NCI-H510A treated with DMSO at 0.1 percent for 48 hours (cell line): ENCODE results near the gene CSF1R.

ENCODE experiments used
- DNase-seq: peaks from one replicate; lab custom pipeline; 2025; lab: John Stamatoyannopoulos, UW

Gene CSF1R

DNA sequence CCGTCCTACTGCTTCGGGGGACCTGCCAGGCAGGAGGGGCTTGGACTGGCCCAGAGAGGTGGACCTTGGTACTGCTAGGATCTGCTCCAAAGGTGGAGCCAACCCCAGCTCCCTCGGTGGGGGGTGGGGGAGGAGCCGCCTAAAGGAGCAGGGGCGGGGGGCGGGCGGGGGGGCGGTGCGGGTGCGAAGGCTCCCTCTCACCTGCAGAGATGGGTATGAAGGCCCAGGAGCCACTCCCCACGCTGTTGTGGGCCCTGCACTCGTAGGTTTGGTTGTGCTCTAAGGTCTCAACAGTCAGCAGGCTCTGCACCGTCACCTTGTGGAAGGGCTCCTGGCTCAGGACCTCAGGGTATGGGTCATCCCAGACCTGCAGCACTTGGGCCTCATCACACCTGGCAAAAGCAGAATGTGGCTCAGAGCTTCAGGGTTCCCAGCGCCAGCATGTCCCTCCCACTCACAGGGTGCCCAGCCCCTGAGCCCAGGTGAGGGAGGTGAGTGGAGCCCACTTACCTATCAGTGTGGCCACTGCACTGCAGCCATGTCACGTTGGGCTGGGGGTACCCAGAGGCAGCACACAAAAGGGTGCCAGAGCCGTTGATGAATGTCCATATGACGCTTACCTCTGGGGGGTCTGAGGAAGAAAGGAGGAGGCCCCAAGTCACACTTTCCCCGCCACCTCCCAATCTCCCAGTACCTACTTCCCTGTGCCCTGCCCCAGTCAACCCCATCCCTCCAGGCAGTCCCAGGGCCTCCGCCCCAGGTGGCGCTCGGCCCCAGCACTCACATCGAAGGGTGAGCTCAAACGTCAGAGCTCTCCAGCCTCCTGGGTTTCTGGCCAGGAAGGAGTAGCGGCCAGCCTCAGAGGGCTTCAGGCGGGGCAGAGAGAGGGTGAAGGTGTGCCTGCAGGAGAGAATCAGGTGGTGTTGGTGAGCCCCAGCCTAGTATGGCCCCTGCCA lies 16.4 kb downstream of the CSF1R start:
- DNase-seq: no peak

DNA sequence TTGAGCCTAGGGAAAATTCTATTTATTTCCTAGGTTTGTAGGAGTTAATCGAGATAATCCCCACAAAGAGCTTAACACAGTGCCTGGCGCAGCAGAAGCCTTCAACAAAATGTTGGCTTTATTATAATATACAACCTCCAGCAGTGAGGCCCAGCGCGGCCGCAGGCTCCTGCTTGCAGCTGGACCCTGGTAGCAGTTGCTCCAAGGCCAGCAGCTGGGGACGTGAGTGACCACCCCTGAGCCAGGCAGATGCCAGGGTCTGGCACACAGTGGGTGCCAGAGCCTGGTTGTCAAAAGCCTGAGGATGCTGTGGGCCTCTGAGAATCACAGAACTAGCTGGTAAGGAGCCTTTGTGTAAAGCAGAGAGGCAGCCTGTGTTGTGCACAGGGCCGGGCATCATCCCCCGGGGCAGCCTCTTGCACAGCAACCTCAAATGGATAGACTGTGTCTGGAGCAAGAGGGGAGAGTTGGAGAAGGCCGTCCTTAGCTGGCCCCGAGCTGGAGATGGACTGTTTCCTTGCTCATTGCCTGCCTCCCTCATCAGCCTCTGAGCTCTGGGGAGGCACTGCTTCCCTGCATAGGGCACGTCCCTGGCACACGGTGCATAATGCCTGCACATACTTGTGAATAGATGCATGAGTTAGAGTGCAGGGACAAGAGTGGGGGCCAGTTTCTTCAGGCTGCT lies 17.3 kb downstream of the CSF1R start:
- DNase-seq: no peak

DNA sequence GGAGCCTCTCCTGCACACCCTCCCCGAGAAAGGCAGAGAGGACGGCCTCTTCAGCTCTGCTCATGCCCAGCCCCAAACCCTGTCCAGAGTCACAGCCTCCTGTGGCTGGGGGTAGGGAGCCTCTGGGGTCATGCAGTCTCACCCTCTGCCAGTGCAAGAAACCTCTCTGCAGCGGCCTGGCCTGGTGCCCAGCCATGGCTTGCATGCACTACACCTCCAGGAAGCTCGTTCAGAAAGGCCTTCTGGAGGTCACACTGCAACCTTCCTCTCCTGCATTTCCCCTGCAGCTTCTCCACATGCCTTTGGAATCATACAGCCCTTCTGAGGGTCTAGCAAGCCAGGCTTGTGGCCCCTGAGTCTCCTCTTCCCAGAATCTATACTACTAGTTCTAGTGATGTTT lies 17.9 kb downstream of the CSF1R start:
- no peak for DNase-seq

DNA sequence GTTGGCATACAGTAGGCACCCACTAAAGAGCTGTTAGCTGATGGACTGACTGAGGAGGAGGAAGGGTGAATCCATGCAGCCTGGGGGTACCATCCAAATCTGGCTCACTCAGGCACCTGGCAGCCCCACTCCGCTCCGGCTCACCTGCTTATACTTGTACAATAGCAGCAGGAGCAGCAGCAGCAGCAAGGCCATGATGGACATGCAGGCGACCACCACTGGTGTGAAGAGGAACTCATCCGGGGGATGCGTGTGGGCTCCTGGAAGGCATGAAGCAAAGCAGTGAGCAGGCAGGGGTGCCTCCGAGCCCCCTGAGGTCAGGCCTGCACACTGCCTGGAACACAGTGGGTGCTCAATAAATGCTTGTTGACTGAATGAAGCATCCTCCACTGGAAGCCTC lies 18.3 kb downstream of the CSF1R start:
- no peak for DNase-seq

DNA sequence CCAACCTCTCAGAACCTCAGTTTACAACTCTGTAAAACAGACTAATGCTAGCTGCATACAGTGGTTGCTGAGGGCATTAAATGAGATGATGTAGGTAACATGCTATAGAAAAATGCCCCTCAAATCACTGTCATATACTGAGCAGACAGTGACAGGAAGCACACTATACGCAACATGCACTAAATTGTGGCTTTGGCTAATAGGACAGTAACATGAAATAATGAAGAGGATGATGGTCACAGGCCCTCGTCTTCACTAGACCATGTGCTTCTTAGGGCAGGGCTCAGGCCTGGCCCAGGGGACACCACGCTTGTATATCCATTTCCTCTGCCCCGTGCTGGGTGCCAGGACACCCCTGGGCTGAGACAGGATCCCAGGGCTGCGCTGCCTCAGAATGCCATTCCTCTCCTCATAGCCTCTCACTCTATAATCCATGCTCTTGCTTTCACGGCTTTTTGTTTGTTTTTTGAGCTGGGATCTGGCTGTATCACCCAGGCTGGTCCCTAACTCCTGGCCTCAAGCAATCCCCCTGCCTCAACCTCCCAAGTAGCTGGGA lies 18.9 kb downstream of the CSF1R start:
- DNase-seq: no peak

DNA sequence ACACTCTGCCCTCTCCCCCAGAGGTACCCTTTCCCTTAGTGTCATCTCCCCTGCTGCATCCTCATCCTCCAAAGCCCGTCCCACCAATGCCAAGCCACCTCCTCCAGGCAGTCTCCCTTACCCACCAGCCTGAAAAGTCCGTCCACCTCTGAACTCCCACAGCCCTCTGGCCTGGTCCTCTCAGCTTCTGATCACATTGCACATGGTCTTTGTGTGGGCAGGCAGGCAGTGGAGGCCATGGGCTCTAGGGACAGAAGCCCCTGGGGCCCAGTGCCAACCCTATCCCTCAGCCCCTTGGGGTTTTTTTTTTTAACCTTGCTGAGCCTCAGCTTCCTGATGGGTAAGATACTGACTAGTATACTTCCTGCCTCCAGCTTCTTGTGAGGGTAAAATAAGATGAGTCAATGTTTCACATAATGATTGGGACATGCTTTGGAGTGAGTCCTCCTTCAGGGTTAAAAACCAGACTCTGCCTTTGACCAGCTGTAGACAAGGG lies 19.4 kb downstream of the CSF1R start:
- DNase-seq: no peak

DNA sequence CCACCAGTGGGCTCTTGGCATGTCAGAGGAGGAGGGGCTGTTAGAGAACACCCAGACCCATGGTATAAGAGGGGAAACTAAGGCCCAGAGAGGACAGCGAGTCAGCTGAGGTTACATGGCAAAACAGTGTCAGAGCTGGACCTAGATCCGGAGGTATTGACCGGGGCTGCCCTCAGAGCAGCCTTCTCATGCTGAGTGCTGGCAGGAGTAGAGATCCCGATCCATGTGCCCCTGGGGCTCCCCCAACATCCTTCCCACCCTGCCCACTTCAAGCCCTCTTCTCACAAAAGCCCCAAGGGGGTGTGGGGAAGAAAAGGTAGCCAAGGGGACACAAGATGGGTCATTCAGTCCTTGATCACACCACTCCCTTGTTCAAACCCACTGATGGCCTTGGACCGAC lies 19.9 kb downstream of the CSF1R start:
- no peak for DNase-seq

DNA sequence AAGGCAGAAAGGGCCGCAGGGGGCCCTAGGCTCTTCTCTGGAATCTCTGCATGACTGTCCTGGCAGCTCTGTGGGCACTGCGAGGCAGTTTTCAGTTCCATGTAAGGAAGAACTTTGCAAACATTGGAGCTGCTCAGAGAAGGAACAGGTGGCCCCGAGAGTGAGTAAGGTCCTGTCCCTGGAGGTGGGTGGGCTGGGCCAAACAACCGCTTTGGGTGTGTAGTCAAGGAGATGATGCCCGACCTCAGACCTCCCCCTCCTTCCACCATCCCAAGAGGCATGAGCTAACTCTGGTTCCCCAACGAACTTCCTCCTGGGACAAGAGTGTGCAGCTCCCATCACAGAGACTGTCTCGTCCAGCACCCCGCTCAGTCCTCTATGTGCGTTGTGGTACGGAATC lies 20.5 kb downstream of the CSF1R start:
- DNase-seq: no peak

DNA sequence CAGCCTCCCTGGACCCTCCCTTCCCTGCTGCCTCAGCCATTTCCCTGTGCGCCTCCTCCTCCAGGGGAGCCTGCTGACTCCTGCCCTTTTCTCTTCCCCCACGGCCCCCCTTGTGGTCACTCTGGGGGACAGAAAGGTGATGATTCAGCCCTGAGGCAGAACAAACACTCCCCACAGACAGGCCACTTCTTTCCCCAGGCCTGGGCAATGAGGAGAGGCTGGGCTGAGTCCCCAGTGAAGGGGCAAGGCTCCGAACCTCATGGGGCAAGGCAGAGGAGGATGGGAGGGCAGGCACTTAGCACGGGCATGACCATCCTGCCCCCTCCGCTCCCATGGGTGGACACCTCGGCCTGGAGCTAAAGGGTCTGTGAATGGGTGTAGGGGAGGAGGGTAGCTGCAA lies 21.0 kb downstream of the CSF1R start:
- DNase-seq: no peak

DNA sequence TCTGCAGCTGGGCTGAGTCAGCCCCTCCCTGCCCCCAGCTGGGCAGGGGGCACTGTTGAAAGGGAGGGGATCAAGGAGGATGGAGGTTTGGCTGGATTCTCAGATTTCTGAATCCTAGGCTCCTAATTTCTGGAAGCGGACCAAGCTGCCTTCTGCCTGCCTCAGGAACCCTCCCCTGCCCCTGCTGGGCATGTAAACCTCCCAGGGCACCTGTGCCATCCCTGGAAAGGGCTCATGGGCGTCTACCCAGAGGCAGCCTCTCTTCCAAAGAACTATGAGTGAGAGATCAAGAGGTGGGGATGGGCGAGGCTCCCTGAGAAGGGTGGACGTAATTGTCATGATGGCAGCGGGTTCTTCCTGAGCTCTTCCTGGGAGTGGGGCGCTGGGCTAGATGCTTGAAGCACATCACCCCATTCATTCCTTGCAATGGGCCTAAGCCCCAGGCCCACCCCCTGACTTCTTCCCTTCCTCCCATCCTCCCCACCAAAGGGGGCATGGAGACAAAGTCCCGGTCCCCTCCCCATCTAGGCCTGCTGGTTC lies 21.6 kb downstream of the CSF1R start:
- no peak for DNase-seq

DNA sequence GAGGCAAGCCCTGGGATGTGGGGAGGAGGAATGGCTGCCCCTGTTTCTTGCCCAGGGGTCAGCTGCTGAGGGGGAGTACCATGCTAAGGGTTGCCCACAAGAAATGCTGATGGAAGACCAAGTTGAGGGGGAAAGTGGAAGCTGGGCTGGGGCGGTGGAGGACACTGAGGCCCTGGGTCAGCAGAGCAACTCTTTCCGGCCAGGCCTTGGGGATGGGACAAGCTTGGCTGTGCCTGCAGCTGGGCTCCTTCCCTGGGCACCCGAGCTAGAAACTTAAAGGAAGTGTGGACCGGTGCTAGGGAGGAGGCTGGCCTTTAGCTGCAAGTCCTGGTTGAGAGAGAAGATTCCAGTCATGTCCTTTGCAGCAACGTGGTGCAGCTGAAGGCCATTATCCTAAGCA lies 22.7 kb downstream of the CSF1R start:
- no peak for DNase-seq

DNA sequence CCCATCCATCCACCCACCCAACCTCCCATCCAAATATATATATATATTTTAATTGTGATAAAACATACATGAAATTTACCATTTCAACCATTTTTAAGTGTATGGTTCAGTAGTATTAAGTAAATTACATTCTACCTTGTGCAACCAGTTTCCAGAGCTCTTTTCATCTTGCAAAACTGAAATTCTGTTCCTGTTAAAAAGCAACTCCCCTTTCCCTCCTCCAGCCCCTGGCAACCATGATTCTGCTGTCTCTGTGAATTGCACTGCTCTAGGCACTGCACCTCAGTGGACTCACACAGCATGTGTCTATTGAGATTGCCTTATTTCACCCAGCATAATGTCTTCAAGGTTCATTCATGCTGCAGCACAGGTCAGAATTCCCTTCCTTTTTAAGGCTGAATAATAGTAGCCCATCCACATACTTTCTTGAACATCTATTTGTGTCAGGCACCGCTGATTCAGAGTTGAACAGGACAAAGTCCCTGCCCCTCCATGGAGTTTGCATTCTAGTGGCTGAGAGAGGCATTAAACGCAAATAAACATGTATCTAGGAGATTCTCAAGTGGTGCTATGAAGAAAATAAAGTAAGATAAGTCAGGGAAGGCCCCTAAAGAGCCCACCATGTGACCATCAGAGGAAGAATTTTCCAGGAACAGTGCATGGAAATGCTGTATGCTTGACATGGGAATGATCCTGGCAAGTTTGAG lies 24.0 kb downstream of the CSF1R start:
- no peak for DNase-seq

DNA sequence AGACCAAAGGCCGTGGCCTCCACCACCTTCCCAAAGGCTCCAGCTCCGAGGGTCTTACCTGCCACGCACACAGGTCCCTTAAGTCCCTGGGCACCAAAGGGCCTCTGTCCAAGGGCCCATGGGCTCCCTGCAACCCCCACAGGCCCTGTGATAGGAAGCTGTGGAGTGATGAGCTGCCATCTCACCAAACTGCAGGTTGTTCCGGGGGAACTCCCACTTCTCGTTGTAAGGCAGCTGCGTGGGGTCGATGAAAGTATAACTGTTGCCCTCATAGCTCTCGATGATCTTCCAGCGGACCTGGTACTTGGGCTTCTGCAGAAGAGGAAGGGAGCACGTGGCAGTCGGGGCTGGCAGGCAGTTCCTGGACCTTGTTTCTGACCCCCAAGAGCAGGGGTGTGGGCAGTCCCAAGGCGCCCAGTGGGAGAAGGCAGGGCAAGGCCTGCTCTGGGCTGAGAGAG lies 24.8 kb downstream of the CSF1R start:
- no peak for DNase-seq

DNA sequence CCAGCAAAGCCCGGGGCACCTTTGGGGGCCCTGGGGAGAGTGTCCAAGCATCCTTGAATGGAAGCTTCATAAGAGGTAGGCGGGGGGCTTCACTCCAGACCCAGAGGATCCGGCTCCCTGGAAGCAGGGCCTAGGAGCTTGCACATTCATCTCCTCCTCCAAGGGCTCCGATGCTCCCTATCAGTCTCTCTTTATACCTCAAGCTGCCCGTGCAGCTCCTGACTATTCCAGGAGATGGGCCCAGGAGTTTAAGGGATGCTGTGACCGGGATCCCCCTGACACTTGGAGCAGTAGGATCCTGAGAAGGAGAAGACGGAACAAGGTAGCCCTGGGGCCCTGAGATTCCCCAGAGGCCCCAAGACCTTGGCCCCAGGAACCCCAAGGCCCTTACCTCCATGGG lies 25.9 kb downstream of the CSF1R start:
- DNase-seq: no peak

DNA sequence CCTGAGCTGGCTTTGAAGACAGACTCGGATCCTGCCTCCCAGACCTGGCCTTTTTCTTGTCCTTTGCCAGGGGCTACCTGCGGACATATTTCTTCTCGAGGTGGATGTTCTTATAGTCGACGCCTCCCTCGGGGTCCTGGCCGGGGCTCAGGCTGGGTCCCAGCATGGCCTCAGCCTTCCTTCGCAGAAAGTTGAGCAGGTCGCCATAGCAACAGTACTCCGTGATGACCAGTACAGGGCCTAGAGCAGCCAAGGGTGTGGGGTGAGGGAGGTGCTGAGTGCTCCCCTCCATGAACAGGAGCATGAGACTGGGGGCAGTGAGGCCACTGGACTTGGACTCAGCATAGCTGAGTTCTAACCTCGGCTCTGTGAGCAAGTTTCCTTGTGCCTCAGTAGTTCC lies 26.7 kb downstream of the CSF1R start:
- DNase-seq: no peak

DNA sequence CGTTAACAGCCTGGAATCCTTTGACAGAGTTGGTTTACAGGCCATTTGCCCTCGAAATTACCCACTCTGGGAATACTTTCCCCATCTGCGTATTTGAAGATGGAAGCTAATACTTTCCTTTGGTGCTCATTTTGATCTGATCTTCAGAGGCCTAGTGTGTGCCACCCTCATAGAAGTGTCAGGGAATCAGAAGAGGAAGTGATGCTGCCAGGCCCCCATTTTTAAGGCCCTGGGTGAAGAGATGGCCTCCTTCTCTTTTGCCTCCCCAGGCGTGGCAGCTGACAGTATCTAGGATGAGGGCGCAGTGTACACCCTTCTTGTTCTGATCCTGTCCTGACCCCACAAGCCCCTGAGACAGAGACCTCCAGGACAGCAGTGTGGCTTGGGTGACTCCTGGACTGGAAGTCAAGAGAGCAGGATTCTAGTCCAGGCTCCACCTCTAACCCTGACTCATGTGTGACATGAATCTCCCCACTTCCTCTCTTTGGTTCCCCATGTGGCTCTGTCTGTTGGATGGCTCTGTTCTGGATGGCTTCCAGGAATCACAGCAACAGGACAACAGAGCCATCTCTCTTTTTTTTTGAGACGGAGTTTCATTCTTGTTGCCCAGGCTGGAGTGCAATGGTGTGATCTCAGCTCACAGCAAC lies 27.8 kb downstream of the CSF1R start:
- no peak for DNase-seq

DNA sequence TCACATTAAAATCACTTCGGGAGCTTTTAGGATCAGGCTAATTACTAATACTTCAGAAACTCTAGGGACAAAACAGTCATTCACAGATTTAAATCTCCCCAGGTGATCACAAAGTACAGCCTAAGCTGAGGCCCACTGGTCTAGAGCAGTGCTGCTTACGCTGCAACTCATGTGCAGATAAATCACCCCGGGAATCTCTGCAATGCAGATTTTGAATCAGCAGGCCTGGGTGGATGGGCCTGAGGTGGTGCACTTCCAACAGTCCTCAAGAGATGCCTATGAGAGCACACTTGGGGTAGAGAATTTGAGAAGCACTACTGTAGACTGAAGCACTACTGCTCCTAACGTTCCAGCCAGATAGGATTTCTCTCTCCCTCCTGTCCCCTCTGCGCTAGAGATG lies 28.4 kb downstream of the CSF1R start:
- no peak for DNase-seq

DNA sequence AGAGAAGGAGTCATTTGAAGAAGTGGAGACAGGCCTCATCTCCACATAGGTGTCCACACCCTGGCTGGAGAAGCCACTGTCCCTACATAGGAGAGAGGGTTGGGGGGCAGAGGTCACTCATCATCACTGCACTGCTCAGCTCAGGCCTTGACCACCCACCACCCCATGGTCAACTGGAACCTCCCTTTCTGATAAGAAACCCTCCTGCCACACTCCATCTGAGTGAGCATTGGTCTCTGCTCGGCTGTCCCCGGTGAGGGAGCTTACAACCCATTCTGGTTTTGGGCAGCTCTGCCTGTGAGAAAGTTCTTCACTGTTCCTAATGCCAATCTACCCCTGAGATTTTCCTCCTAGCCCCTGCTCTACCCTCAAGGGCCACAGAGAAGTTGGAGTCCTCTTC lies 28.8 kb downstream of the CSF1R start:
- DNase-seq: no peak

DNA sequence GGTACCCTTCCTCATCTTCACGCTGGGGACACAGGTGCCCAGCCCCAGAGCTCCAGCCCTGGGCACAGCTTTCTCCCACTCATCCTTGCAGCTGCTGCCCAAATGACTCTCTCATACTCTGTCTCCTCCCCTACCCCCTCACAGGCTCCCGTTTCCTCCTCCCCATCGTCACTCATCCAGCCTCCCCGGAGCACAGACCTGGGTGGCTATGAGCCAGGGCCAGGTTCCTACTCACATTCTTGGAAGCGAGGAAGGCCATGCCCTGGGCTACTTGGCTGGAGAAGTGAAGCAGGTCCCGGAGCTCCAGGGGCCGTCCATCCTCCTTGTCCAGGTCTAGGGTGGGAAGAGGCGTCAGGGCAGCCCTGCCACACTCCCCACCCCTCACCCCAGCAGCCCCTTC lies 29.3 kb downstream of the CSF1R start:
- DNase-seq: no peak

DNA sequence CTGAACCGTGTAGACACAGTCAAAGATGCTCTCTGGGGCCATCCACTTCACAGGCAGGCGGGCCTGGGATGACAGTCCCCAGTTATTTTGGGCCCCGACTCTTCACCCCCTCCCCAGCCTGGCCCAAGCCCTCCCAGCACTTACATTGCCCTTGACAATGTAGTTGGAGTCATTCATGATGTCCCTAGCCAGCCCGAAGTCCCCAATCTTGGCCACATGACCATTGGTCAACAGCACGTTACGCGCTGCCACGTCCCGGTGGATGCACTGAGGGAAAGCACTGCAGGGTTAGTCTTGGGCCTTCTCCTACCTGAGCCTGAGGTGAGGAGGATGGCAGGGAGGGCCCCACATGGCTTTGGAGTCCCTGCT lies 30.3 kb downstream of the CSF1R start:
- DNase-seq: no peak

DNA sequence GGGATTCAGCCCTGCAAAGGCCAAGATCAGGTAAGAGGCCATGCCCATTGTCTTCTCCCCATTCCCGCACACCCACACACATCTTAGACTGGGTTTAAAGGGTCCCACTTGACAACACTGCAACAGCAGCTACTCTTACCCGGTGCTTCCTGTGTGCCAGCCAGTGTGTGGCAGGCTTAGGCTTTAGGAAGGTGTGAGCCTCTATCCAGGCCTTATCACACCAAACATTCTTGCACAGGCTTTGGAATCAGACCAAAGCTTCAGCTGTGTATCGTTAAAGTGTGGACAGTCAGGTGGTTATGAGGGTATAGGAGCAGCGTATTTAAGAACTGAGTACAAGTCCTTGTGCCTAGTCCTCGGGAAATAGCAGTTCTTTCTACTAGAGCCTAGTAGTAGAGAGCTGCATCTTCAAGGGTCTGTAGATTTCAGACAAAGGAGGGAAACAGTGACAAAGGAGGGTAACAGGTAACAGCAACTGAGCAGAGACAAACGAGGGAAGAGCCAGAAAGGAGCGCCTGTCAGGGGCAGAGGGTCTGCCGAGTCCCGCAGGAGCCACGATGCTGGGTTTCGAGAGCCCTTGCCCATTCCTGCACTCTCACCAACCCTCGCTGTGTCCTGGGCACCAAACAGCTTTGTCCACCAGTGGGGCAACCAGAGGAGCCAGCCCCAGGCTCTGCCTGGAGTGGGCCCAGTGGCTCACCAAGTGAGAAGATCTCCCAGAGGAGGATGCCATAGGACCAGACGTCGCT lies 30.9 kb downstream of the CSF1R start:
- DNase-seq: no peak
